ENCODE results near the gene KRT31. TPM values are rescaled to one million over a fixed set of nuclear protein-coding genes. Genes with fewer than 3 reads are reported as not detected.
A peak's percentile ranks its signal among the peaks of the same experiment; 100 is the strongest.
"Not testable (repeated sequence)": the region's sequence is repeated elsewhere in the genome, so short reads cannot be mapped to it uniquely, and the experiment has no call there.

KRT31 gene
- not detected for polyA plus RNA-seq (2013, experiment 1 of 2; ENCODE audit: insufficient read length)
- not detected for polyA plus RNA-seq (2013, experiment 2 of 2; ENCODE audit: insufficient read length)

DNA sequence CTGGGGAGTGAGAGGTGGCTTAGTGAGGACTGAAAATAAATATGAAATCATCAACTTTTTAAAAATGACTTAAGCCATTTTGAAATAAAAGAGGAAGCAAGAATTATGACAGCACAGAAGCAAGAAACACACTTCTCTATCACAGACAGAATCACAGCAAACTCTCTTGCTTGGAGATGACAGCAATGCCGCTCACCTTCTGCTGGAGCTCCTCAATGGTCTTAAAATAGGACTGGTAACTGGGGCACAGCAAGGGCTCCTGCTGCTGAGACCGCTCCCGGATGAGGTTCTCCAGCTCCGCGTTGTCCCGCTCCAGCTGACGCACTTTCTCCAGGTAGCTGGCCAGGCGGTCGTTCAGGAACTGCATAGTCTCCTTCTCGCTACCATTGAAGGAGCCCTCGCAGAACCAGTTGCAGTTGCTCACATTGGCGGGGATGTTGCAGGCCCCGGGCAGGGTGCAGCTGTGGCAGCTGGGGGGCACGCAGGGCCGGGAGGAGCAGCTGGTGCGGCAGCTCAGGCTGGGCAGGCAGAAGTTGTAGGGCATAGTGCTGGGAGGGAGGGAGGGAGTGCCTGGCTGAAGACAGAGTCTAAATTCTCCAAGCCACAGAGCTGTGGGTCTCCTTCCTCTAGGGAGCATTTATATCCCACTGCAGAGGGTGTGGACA lies at the start of gene KRT31:
Gene KRT31 (minus strand): TSS at position 613 of the 665 bp plus-strand sequence. CDS start 69 bp downstream, at position 544.
- DNase-seq: no peak

GRCh38 chr17:41446806-41447205 lies 49.4 kb upstream of the KRT31 start:
- DNase-seq: peak; percentile 82

DNA sequence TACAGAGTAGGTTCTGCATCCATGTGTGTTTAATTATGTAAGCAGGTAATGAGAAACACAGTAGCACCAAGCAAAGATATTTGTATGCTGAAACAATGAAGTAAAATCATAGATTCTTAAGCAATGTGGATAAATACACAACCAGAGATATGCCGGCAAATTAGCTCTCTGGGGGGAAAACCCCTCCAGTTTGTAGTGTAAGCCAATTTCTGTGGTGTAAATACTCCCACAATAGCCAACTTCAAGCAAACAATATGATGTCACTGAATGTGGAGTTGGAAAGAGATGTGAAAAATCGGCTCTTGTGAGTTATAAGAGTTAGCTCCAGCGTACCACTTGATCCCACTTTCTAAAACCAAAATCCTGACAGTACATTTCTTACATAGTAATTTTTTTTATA lies 47.2 kb upstream of the KRT31 start:
- no peak for DNase-seq

DNA sequence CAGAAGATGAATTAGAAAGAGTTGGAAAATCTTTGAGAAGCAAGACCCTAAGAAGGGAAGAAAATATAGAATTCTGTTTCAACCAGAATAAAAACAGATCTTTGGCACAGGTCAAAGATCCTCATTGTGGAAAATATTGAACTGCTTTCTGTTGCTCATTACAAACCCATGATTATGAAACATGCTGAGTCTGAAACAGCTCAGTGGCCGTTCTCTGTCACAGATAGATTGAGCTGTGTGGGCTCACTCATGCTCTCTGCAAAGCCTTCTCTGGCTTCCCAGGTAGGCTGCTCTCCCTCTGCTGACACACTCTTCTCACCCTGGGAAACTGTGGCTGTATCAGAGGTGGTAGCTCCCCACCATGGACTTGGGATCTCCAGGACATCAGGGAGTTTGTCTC lies 46.8 kb upstream of the KRT31 start:
- DNase-seq: no peak

DNA sequence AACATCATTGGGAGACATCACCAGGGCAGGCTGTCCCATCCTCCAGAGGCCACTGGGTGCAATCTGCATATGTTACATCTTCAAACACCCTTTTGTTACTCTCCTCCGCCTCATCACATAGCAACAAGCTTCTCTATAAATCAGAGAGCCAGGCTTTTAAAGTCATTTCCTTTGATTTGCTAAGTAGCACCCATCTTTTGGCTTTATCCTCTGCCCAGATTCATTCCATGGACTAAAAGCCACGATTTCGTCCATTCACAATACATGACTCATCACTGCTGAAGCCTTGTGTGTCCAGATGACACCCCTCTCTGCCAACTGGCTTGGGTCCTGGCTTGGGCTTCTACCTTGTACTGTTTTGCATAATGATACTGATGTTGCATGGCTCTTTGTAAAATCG lies 45.3 kb upstream of the KRT31 start:
- DNase-seq: peak; percentile 71

- no peak for DNase-seq
Measured at GRCh38 chr17:41440531-41441033, 43.2 kb upstream of the KRT31 start, which contains the start of gene KRT38. Gene KRT38 (minus strand): TSS chr17:41440983. CDS start chr17:41440921, 62 bp downstream.

DNA sequence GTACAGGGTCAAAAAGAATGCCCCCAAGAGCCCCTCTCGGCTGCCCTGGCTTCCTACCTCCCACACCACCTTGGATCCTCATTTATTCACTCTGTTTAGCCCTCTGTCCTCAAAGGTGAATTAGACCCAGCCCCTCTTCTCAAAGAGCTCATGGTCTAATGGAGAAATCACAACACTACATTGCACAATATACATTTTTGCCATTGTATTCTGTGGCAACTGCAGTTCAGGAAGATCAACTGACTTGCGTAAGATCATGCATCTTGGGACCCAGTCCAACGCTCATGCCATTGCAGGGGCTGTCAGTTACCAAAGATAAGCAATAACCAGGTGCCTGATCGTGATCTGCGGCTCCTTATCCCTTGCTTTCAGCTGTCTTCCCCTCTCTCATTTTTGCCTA lies 42.0 kb upstream of the KRT31 start:
- DNase-seq: no peak

- no peak for DNase-seq
Measured at GRCh38 chr17:41437769-41438168, 40.4 kb upstream of the KRT31 start.

DNA sequence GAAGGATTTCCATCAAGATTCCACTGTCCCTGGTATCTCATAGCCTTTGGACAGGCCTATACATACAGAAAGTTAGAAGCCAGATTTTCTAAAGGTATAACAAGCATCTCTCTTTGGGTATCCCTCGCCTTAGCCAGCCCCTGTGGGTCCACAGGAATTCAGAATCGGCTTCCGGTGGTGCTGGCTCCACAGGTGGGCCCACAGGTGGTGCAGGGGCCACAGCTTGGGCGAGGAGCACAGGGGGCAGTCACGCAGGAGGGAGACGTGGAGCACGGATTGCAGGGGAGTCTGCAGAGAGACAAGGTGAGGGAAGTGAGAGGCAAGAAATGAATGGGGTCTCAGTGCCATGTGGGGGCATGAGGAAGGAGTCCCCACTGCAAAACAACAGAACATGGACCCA lies 39.8 kb upstream of the KRT31 start:
- DNase-seq: no peak

- DNase-seq: no peak
Measured at GRCh38 chr17:41434415-41434814, 37.0 kb upstream of the KRT31 start.

GRCh38 chr17:41434005-41434404 lies 36.6 kb upstream of the KRT31 start:
- no peak for DNase-seq

GRCh38 chr17:41433586-41433985 lies 36.2 kb upstream of the KRT31 start:
- DNase-seq: no peak

DNA sequence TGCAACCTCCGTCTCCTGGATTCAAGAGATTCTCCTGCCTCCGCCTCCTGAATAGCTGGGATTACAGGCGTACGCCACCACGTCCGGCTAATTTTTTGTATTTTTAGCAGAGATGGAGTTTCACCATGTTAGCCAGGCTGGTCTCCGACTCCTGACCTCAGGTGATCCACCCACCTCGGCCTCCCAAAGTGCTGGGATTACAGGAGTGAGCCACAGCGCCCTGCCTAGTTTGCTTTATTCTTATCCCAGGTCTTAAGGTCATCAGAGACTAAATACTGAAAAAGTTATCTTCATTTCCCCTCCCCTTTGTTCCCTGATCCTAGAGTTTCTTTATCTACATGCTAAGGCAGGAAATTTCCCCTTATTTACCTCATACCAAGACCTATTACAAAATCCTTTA lies 33.0 kb upstream of the KRT31 start:
- not testable (repeated sequence) for DNase-seq

DNA sequence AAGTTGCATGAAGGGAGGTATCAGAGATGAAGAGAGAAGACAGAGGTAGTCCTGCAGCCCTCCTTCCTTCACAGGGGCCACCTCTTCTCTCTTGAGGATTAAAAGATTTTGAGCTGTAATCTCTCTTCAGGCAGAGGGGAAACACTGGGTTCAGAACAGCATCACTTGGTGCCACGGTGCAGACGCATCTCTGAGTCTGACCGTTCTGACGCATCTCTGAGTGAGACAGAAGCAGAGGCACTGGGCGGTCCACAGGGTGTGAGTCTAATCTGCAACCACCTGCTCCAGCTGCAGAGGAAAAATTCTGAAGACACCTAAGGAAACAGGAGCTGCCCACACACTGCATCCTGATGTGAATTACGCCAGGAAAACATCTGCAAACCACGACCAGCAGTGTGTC lies 32.3 kb upstream of the KRT31 start:
- no peak for DNase-seq

DNA sequence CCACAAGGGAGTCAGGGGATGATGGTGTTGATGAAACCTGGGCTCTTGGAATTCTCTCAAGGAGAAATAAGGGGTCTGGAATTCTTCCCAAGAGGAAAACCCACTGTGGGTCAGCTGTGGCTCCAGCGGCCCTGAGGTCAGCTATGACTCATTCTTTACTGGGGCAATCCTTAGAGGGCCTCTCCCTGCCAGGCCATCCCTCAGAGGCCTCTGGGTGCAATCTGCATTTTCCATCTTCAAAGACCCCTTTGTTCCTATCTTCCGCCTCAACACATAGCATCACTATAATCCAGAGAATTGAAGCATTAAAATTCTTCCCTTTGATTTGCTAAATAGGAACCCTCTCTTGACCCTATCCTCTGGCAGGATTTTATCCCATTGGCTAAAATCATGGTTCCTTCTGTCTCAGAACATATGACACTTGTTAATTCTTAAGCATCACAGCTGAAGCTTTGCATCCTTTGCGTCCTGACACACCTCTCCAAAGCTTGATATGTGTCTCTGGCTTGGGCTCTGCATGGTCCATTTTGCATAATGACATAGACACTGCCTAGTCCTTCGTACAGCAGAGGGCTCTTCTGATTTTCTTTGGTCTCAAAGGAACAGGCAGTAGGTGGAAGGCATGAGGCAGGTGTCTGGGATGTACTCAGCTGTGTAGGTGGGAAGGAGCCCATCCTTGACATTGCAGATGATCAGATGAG lies 31.3 kb upstream of the KRT31 start:
- peak; percentile 28 for DNase-seq

- DNase-seq: no peak
Measured at GRCh38 chr17:41424111-41424635, 26.8 kb upstream of the KRT31 start, which contains the start of gene KRT37. Gene KRT37 (minus strand): TSS chr17:41424585. CDS start chr17:41424523, 62 bp downstream.

GRCh38 chr17:41422586-41422985 lies 25.2 kb upstream of the KRT31 start:
- not testable (repeated sequence) for DNase-seq

DNA sequence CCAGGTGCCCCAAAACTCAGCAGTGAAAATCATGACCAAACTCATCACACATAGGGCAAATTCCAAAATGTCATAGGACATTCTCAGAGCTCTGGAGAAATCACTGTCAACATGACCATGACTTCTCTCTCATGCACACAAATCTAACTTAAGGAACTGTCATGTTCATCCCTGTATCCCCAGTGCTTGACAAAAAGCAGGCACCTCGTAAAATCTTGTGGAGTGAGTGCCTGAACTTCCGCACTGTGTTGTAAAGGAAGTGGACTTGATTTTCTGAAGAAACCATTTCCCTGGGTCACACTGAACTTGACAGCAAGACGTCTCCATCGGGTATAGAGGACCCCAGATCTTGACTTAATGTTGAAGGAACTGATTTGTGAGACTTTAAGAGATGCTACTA lies 24.2 kb upstream of the KRT31 start:
- no peak for DNase-seq

DNA sequence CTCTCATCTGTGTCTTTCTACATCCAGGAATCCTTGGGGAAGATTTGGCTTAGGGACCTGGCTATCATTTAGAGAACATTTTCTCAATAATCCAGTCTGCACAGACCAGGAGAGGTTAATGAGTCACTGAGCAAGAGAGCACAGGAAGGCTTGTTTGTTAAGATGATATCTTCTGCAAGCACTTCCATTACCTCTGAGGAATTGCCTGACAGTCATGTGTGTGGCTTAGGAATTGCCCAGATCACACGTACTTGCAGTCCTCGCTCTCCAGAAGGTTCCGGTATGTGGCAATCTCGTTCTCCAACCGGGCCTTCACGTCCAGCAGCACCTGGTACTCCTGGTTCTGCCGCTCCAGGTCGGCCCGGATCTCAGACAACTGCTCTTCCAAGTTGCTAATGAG lies 23.7 kb upstream of the KRT31 start:
- peak; percentile 16 for DNase-seq

DNA sequence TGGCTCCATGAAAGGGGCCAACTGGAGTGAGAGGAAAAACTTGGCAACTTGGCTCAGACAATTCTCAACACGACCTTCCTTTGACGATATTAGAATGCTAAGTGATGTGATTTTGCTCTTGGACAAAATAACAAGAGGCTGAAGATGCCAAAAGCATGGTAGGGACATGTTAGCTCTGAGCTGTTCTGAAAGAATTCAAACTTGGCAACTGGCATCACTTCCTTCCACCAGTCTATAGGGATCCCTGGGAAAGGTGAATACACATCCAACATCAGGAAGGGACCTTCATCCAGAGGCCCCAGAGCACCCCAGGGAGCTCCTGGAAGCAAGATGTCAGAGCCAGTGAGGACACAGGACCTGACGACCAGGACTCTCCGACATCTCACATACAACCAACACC lies 22.7 kb upstream of the KRT31 start:
- DNase-seq: peak; percentile 34

- DNase-seq: no peak
Measured at GRCh38 chr17:41419716-41420115, 22.3 kb upstream of the KRT31 start.

- DNase-seq: no peak
Measured at GRCh38 chr17:41418116-41418860, 20.9 kb upstream of the KRT31 start.

DNA sequence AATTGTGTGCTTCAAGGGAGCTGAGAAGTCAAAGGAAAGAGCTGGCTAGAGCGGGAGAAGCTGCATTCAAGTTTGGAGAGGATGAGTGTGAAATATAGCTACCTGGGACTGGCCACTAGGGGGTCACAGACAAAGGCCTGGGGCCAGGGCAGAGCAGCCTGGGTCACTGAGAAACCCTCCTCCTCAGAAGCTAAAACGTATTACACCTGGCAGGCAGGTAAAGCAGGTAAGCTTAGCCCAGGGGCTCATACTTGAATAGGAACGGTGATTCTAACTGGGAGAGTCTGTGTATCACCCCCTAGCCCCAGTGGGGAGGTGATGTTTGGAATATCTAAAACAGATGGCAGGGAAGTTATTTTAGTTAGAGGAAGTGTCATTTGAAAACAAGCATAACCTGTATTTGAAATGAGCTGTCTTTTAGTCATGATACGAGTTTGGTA lies 20.2 kb upstream of the KRT31 start:
- peak; percentile 51 for DNase-seq
